Endothelial cell (in vitro differentiated cells): ENCODE measurements around the gene ZNF407. TPM values are rescaled to one million over a fixed set of nuclear protein-coding genes. Genes with fewer than 3 reads are reported as not detected.

ENCODE experiments used
- DNase-seq: peaks from one replicate; pipeline ENCODE4 v3.0.0; 2021; ENCODE audit warnings: low spot score
- H3K27ac Mint-ChIP-seq: one replicate; pipeline ENCODE4 v1.8.0; 2021; ENCODE audit warnings: mixed read lengths, inconsistent platforms; ENCODE audit not compliant: unreplicated experiment
- H3K27me3 Mint-ChIP-seq: one replicate; pipeline ENCODE4 v1.8.0; 2021; ENCODE audit warnings: mild to moderate bottlenecking, moderate library complexity, mixed read lengths, inconsistent platforms; ENCODE audit not compliant: unreplicated experiment
- H3K36me3 Mint-ChIP-seq: one replicate; pipeline ENCODE4 v1.8.0; 2021; ENCODE audit warnings: mild to moderate bottlenecking, low read depth, mixed read lengths, inconsistent platforms; ENCODE audit not compliant: unreplicated experiment
- H3K4me1 Mint-ChIP-seq: one replicate; pipeline ENCODE4 v1.8.0; 2021; ENCODE audit warnings: mild to moderate bottlenecking, mixed read lengths, inconsistent platforms; ENCODE audit not compliant: unreplicated experiment
- H3K4me3 Mint-ChIP-seq: one replicate; pipeline ENCODE4 v1.8.0; 2021; ENCODE audit warnings: mild to moderate bottlenecking, mixed read lengths, inconsistent platforms; ENCODE audit not compliant: unreplicated experiment
- H3K9me3 Mint-ChIP-seq: one replicate; pipeline ENCODE4 v1.8.0; 2021; ENCODE audit warnings: mixed read lengths, inconsistent platforms; ENCODE audit not compliant: unreplicated experiment
- total RNA-seq: library from RNA; stranded (reverse); fragmentation: NEBNext Ultra II Directional; extraction: Animal tissue kit (Norgen Biotek cat#: 25700); gene quantifications from one replicate; pipeline ENCODE4 v1.2.1, GENCODE V29; 2021; ENCODE audit not compliant: unreplicated experiment
- TF ChIP-seq, protein P1 (sequence below): fragments of 200-600 bp; sonication (generic); IDR thresholded peaks from one replicate; pipeline ENCODE4 v1.5.0; 2021; ENCODE audit warnings: antibody characterized with exemption; ENCODE audit not compliant: unreplicated experiment

Gene ZNF407
- total RNA-seq, 1 donor from 2014 or later: 16.8 TPM

DNA sequence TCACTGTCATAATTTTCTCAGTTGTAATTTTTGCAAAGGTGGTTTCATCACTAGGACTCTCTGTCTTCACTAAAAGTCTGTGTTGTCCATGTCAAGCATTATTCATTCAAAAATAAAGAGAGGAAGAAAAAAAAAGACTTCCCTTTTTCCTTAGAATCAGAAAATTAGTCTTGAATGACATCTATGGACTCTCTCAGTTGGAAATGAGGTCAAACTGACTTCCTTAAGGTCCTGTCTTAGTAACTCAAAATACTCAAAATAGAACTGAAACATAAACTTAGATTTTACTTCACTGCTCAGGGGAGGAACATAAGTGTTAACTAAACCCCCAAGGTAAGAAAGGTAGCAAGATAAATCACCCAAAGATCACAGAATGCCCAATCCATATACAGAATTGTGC lies 2.2 kb upstream of the ZNF407 start:
- Mint-ChIP-seq H3K27me3 (peaks cover 14% of the 10 kb centered on the region), H3K36me3 (peaks cover 1% of the 10 kb centered on the region), H3K4me1 (peaks cover 18% of the 10 kb centered on the region), H3K9me3 (no peaks in the 10 kb centered on the region), H3K4me3 (peak overlapping the region; percentile 24), H3K27ac (no peak overlapping the region)
- TF ChIP-seq, protein P1, sequence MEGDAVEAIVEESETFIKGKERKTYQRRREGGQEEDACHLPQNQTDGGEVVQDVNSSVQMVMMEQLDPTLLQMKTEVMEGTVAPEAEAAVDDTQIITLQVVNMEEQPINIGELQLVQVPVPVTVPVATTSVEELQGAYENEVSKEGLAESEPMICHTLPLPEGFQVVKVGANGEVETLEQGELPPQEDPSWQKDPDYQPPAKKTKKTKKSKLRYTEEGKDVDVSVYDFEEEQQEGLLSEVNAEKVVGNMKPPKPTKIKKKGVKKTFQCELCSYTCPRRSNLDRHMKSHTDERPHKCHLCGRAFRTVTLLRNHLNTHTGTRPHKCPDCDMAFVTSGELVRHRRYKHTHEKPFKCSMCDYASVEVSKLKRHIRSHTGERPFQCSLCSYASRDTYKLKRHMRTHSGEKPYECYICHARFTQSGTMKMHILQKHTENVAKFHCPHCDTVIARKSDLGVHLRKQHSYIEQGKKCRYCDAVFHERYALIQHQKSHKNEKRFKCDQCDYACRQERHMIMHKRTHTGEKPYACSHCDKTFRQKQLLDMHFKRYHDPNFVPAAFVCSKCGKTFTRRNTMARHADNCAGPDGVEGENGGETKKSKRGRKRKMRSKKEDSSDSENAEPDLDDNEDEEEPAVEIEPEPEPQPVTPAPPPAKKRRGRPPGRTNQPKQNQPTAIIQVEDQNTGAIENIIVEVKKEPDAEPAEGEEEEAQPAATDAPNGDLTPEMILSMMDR: no peak
- no peak for DNase-seq

DNA sequence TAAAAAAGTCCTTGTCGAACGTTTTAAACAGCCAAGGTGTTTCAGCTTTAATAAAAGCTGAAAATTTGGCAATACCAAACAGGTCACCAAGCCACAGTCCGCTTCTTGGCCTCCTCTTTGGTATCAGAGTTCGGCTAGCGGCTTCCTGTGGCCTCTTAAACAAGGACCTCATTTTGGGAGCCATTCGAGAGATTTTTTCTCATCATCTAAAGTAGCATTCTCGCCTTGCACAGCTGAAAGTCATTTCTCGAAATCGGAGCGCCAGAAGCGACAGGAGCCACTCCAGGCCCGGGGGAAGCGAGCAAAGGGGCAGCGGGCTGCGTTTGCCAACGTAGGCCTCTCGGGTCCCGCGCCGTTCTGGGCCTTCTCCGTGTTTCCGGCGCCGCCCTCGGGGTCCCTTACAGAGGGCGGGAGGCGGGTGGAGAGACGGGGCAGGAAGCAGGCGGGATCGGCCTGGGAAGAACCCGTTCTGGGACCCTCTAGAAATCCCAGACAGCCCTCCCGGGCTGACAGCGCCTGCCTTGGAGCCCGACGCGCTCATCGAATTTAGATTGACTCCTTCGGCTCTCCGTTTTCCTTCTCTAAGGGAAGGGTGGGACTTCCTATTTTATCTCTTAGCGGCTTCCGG lies 522 bp upstream of the ZNF407 start:
- Mint-ChIP-seq H3K4me1 (peaks cover 18% of the 10 kb centered on the region), H3K27ac (peak overlapping the region; percentile 99), H3K9me3 (no peaks in the 10 kb centered on the region), H3K4me3 (peak overlapping the region; percentile 96), H3K36me3 (peaks cover 9% of the 10 kb centered on the region), H3K27me3 (peaks cover 14% of the 10 kb centered on the region)
- peak; percentile 77 for DNase-seq
- TF ChIP-seq, protein P1: no peak

- no peak for DNase-seq
- TF ChIP-seq, protein P1: no peak
- no peaks in the 10 kb centered on the region for H3K9me3 Mint-ChIP-seq
- peaks cover 9% of the 10 kb centered on the region for H3K36me3 Mint-ChIP-seq
- peak overlapping the region; percentile 96 for H3K4me3 Mint-ChIP-seq
- peaks cover 22% of the 10 kb centered on the region for H3K4me1 Mint-ChIP-seq
- H3K27ac Mint-ChIP-seq: peak overlapping the region; percentile 77
- peaks cover 14% of the 10 kb centered on the region for H3K27me3 Mint-ChIP-seq
These were observed 806 bp downstream of the ZNF407 start for GRCh38 chr18:74598350-74599001.

DNA sequence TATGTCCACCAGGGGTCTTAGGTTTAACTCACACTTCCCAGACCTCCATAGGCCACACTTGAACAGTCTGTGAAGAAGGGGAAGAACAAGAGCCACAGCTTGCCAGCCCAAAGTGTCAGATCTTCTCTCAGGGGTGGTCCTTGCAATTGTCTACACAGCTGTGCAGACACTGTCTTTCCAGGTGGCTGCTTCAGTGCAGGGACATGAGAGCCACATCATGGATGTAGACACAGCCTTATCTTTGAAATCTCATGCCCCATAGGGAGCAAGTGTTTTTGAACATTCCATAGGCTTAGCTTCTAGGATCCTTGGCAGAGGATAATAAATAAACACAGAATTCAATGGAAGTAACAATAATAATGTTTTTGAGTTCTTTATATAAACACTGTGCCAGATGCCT lies 6.7 kb downstream of the ZNF407 start:
- TF ChIP-seq, protein P1: no peak
- peaks cover 4% of the 10 kb centered on the region for H3K4me1 Mint-ChIP-seq
- no peak overlapping the region for H3K27ac Mint-ChIP-seq
- H3K36me3 Mint-ChIP-seq: peaks cover 9% of the 10 kb centered on the region
- H3K27me3 Mint-ChIP-seq: peaks cover 3% of the 10 kb centered on the region
- no peaks in the 10 kb centered on the region for H3K9me3 Mint-ChIP-seq
- DNase-seq: no peak
- H3K4me3 Mint-ChIP-seq: no peak overlapping the region

- Mint-ChIP-seq H3K27me3 (peaks cover 3% of the 10 kb centered on the region), H3K27ac (no peak overlapping the region), H3K36me3 (peaks cover 9% of the 10 kb centered on the region), H3K4me1 (peaks cover 4% of the 10 kb centered on the region), H3K9me3 (no peaks in the 10 kb centered on the region), H3K4me3 (no peak overlapping the region)
- TF ChIP-seq, protein P1: no peak
- DNase-seq: no peak
These were observed 7.1 kb downstream of the ZNF407 start for GRCh38 chr18:74604774-74605173.
